Upper lobe of left lung (tissue), 6 donors: ENCODE results near the gene PDE4D. TPM values are rescaled to one million over a fixed set of nuclear protein-coding genes. Genes with fewer than 3 reads are reported as not detected.
A peak's percentile ranks its signal among the peaks of the same experiment; 100 is the strongest.

Experiments used
- ATAC-seq, 2 donors: fragments of 200-7000 bp; cut with Tn5 transposase; one replicate each; pipeline ENCODE4 v1.9.1; 2022; ENCODE audit warnings: mild to moderate bottlenecking in 2 of 2, moderate library complexity in 2 of 2; ENCODE audit not compliant: low FRiP score in 2 of 2
- DNase-seq, 2 donors: peaks; one replicate each; pipeline ENCODE4 v3.0.0-alpha.2; 2019 to 2020
- H3K27ac ChIP-seq, 4 donors: fragments of 200-600 bp; sonication (generic); one replicate each; pipeline ENCODE4 v1.5.1; 2016 to 2019
- H3K27me3 ChIP-seq, 4 donors: fragments of 200-600 bp; sonication (generic); one replicate each; pipeline ENCODE4 v1.5.1; 2017 to 2019
- H3K36me3 ChIP-seq, 4 donors: fragments of 200-600 bp; sonication (generic); one replicate each; pipeline ENCODE4 v1.5.1; 2016 to 2019
- H3K4me1 ChIP-seq, 4 donors: fragments of 200-600 bp; sonication (generic); one replicate each; pipeline ENCODE4 v1.5.1; 2018 to 2019
- H3K4me3 ChIP-seq, 4 donors: fragments of 200-600 bp; sonication (generic); one replicate each; pipeline ENCODE4 v1.5.1; 2017 to 2019; ENCODE audit warnings: mild to moderate bottlenecking in 2 of 4, moderate library complexity in 1 of 4
- H3K9me3 ChIP-seq, 4 donors: fragments of 200-600 bp; sonication (generic); one replicate each; pipeline ENCODE4 v1.5.1; 2018 to 2019
- EP300 ChIP-seq, 4 donors: sonication (generic); formaldehyde crosslinking; IDR thresholded peaks; one replicate each; pipeline ENCODE4 v1.5.1; 2017; ENCODE audit warnings: antibody characterized with exemption in 4 of 4, control low read depth in 2 of 4
- POLR2A ChIP-seq, 4 donors: fragments of 450-650 bp; IDR thresholded peaks; one replicate each; pipeline ENCODE4 v1.5.1; 2016 to 2017; ENCODE audit warnings: antibody characterized with exemption in 4 of 4, mild to moderate bottlenecking in 2 of 4
- POLR2AphosphoS5 ChIP-seq, 2 donors: sonication (generic); formaldehyde crosslinking; IDR thresholded peaks; one replicate each; pipeline ENCODE4 v1.5.1; 2017; ENCODE audit warnings: antibody characterized with exemption in 2 of 2
- WGBS, 2 donors: methylation state at CpG; one replicate each; pipeline ENCODE4 v1.1.5; 2017 to 2018; 5-methylcytosine and 5-hydroxymethylcytosine counted together
- total RNA-seq, 6 donors: library from RNA; depleted of rRNA in 4 of 6; stranded (reverse); fragments of >200 nt in 4 of 6; gene quantifications; one replicate each; pipeline versions ENCODE4 v1.1.0 to v1.2.1, GENCODE V29; 2016 to 2021
- TF ChIP-seq, protein P1 (sequence below), 6 experiments: fragments of 450-650 bp in 4 of 6; fragments of 200-600 bp in 2 of 6; sonication (generic) in 2 of 6; IDR thresholded peaks; one replicate each; pipeline ENCODE4 v1.5.1; 2016 to 2019; ENCODE audit warnings: antibody characterized with exemption in 6 of 6
- donor health status: DM: no; HTN: no; CAD: no; lungs with moderate emphysema.
- donor health status: DM: no; HTN: yes; CAD: no; lungs with severe emphysema.

The PDE4D gene
- total RNA-seq, 6 donors from 2014 or later: 50.4 to 188 (median 84.0) TPM

DNA sequence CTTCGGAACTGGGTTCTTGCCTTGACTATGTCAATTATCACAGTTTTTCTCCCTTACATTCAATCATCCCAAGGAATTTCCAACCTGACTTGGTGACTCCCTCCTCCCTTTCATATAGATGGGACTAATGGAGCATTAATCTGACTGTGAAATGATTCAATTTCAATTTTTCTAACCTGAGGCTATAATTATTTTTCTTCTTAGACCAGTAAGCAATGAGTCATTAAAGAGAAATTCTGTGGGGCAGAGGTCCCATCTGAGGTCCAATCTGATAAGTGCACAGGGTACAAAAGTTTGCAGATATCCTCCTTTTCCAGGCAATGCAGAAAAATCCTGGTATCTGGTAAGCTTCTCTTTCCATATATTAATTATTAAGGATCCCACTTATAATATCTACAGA lies 18.9 kb downstream of the PDE4D start:
- Histone ChIP-seq H3K4me1 (no peaks in the 10 kb centered on the region), H3K27ac (no peak overlapping the region), H3K4me3 (no peak overlapping the region), H3K9me3 (no peaks in the 10 kb centered on the region), H3K36me3 (no peaks in the 10 kb centered on the region), H3K27me3 (no peaks in the 10 kb centered on the region)
- 95 to 100% methylated on average over 1 of the region's 1 CpG for WGBS, 2 donors
- DNase-seq (no peak), ATAC-seq (no peak)
- TF ChIP-seq, protein P1, sequence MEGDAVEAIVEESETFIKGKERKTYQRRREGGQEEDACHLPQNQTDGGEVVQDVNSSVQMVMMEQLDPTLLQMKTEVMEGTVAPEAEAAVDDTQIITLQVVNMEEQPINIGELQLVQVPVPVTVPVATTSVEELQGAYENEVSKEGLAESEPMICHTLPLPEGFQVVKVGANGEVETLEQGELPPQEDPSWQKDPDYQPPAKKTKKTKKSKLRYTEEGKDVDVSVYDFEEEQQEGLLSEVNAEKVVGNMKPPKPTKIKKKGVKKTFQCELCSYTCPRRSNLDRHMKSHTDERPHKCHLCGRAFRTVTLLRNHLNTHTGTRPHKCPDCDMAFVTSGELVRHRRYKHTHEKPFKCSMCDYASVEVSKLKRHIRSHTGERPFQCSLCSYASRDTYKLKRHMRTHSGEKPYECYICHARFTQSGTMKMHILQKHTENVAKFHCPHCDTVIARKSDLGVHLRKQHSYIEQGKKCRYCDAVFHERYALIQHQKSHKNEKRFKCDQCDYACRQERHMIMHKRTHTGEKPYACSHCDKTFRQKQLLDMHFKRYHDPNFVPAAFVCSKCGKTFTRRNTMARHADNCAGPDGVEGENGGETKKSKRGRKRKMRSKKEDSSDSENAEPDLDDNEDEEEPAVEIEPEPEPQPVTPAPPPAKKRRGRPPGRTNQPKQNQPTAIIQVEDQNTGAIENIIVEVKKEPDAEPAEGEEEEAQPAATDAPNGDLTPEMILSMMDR (IDR thresholded peaks at IDR 0.05): no peak
- no peak for TF ChIP-seq POLR2AphosphoS5 (IDR thresholded peaks at IDR 0.05)

DNA sequence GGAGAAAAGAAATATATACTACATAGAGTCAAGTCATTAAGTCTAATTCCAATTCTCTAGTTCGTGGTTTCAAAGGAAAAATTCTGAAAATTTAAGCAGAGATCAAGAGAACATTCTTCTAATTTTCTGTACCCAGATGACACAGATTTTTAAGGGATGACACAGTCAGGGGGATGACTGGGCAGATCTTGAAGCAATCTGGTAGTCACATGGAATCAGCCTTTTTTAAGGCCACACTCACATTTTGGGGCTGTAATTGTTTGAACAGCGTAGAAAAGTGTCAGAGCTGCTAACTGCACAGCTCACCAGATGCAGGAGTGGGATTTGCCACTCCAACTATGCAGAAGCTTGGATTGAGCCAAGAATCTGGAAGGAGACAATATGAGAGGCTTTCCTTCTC lies 20.4 kb downstream of the PDE4D start:
- ATAC-seq (no peak), DNase-seq (no peak)
- Histone ChIP-seq H3K36me3 (no peaks in the 10 kb centered on the region), H3K4me1 (no peaks in the 10 kb centered on the region), H3K27me3 (no peaks in the 10 kb centered on the region), H3K9me3 (no peaks in the 10 kb centered on the region), H3K27ac (no peak overlapping the region), H3K4me3 (no peak overlapping the region)
- no peak for TF ChIP-seq EP300 (IDR thresholded peaks at IDR 0.05)
- TF ChIP-seq, protein P1 (IDR thresholded peaks at IDR 0.05): no peak
- no peak for TF ChIP-seq POLR2A (IDR thresholded peaks at IDR 0.05)
- no peak for TF ChIP-seq POLR2AphosphoS5 (IDR thresholded peaks at IDR 0.05)
- 87 to 88% methylated on average over 2 of the region's 2 CpGs for WGBS, 2 donors

- no peak for DNase-seq
- no peaks in the 10 kb centered on the region for H3K4me1 ChIP-seq
- TF ChIP-seq EP300 (IDR thresholded peaks at IDR 0.05) (no peak), POLR2AphosphoS5 (IDR thresholded peaks at IDR 0.05) (no peak)
- TF ChIP-seq, protein P1 (IDR thresholded peaks at IDR 0.05): no peak
- ATAC-seq: no peak
- H3K27me3 ChIP-seq: no peaks in the 10 kb centered on the region
- whole genome bisulfite sequencing, 2 donors: 75 to 83% methylated on average over 2 of the region's 2 CpGs
- H3K9me3 ChIP-seq: no peaks in the 10 kb centered on the region
- no peak overlapping the region for H3K4me3 ChIP-seq
- no peaks in the 10 kb centered on the region for H3K36me3 ChIP-seq
- H3K27ac ChIP-seq: no peak overlapping the region
Observed at GRCh38 chr5:59866661-59867060, 26.9 kb downstream of the PDE4D start.

DNA sequence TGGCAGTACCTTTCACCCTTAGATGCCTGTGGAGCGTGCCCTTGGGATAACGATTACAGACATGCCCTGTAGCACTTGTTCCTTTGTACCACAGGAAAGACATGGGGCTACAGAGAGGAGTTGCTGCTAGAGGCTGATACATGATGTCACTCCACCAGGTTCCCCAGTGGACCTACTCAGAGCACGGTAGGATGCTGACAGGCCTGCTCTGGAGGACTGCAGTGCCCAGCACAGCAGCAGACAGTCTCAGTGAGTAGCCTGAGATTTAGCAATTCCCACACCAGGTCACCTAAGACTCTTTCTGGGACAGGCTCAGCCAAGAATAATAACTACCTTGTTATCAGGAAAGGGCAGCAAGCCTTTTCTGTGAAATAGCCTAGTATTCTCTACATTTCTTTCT lies 28.8 kb downstream of the PDE4D start:
- DNase-seq (no peak), ATAC-seq (peak in 1 of 2 donors; percentile 46)
- Histone ChIP-seq H3K4me1 (no peaks in the 10 kb centered on the region), H3K27me3 (no peaks in the 10 kb centered on the region), H3K27ac (no peak overlapping the region), H3K4me3 (no peak overlapping the region), H3K9me3 (no peaks in the 10 kb centered on the region), H3K36me3 (no peaks in the 10 kb centered on the region)
- WGBS, 2 donors: 56 to 78% methylated on average over 3 of the region's 3 CpGs
- TF ChIP-seq POLR2AphosphoS5 (IDR thresholded peaks at IDR 0.05) (no peak), POLR2A (IDR thresholded peaks at IDR 0.05) (no peak), EP300 (IDR thresholded peaks at IDR 0.05) (no peak)
- TF ChIP-seq, protein P1 (IDR thresholded peaks at IDR 0.05): no peak

DNA sequence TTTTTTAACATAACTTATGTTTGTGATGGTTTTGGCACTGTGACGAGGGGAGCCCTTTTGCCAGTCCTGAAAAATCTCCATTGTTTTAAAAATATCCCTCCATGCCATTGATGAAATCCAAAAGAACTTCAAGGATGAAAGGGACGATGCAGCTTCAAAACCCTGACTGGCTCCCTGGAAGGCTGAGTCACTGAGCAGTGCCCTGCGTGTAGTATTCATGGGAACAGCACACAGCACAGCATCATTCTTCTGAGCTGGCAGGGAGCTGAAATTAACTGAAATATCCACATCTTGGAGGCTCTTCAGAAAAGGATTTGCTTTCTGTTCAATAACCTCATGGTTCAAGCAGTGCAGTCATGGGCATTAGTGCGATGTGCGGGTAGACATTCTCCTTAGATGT lies 29.7 kb downstream of the PDE4D start:
- Histone ChIP-seq H3K27ac (no peak overlapping the region), H3K4me3 (no peak overlapping the region), H3K27me3 (no peaks in the 10 kb centered on the region), H3K4me1 (no peaks in the 10 kb centered on the region), H3K9me3 (no peaks in the 10 kb centered on the region), H3K36me3 (no peaks in the 10 kb centered on the region)
- DNase-seq (no peak), ATAC-seq (no peak)
- TF ChIP-seq, protein P1 (IDR thresholded peaks at IDR 0.05): no peak
- no peak for TF ChIP-seq POLR2AphosphoS5 (IDR thresholded peaks at IDR 0.05)
- TF ChIP-seq POLR2A (IDR thresholded peaks at IDR 0.05): no peak
- TF ChIP-seq EP300 (IDR thresholded peaks at IDR 0.05): no peak
- 91 to 94% methylated on average over 5 of the region's 5 CpGs for WGBS, 2 donors
